NB4 (cell line): ENCODE measurements around the gene TPH1.

Source experiments
- DNase-seq: peaks from one replicate; pipeline ENCODE4 v3.0.0; 2010; ENCODE audit warnings: low read depth
- H3K4me3 ChIP-seq: one replicate; pipeline ENCODE4 v1.5.1; 2011; ENCODE audit warnings: mild to moderate bottlenecking, low read depth, low read length, moderate library complexity
- CTCF ChIP-seq: IDR thresholded peaks from one replicate; pipeline ENCODE4 v1.5.1; 2012; ENCODE audit warnings: low read depth, low read length
- MAX ChIP-seq: IDR thresholded peaks from 2 replicates; pipeline ENCODE4 v1.6.1; 2011; ENCODE audit warnings: low read depth, low read length
- MYC ChIP-seq: IDR thresholded peaks from 2 replicates; pipeline ENCODE4 v1.6.1; 2011; ENCODE audit warnings: low read depth, low read length
- POLR2A ChIP-seq: IDR thresholded peaks from 2 replicates; pipeline ENCODE4 v1.6.1; 2011; ENCODE audit warnings: mild to moderate bottlenecking; ENCODE audit not compliant: insufficient read length; ENCODE audit errors: extremely low read depth

TPH1 gene

GRCh38 chr11:18080451-18080850 lies 34.4 kb upstream of the TPH1 start:
- no peak for DNase-seq
- no peak overlapping the region for H3K4me3 ChIP-seq
- TF ChIP-seq MYC (no peak), MAX (no peak), CTCF (no peak), POLR2A (no peak)

GRCh38 chr11:18078909-18079308 lies 32.8 kb upstream of the TPH1 start:
- DNase-seq: no peak
- no peak overlapping the region for H3K4me3 ChIP-seq
- TF ChIP-seq MYC: no peak
- no peak for TF ChIP-seq POLR2A
- TF ChIP-seq CTCF: no peak
- no peak for TF ChIP-seq MAX

- no peak for DNase-seq
- no peak for TF ChIP-seq POLR2A
- TF ChIP-seq CTCF: no peak
- no peak for TF ChIP-seq MAX
- TF ChIP-seq MYC: no peak
These were observed 29.4 kb upstream of the TPH1 start for GRCh38 chr11:18075444-18075843.

GRCh38 chr11:18071098-18071705 lies 25.1 kb upstream of the TPH1 start:
- no peak for DNase-seq
- no peak for TF ChIP-seq MAX
- TF ChIP-seq POLR2A: no peak
- no peak for TF ChIP-seq CTCF
- H3K4me3 ChIP-seq: no peak overlapping the region

More at GRCh38 chr11:18075444-18075843, 29.4 kb upstream of the TPH1 start:
- no peak overlapping the region for H3K4me3 ChIP-seq

GRCh38 chr11:18067372-18067771 lies 21.3 kb upstream of the TPH1 start:
- no peak for TF ChIP-seq POLR2A
- no peak for TF ChIP-seq CTCF
- TF ChIP-seq MYC: no peak
- no peak for TF ChIP-seq MAX
- H3K4me3 ChIP-seq: no peak overlapping the region
- DNase-seq: no peak
